GDM1 (cell line): Measurements from ENCODE around the gene MYBPH.

ENCODE experiments used
- DNase-seq: peaks from one replicate; lab custom pipeline; 2025; lab: John Stamatoyannopoulos, UW

Gene MYBPH

DNA sequence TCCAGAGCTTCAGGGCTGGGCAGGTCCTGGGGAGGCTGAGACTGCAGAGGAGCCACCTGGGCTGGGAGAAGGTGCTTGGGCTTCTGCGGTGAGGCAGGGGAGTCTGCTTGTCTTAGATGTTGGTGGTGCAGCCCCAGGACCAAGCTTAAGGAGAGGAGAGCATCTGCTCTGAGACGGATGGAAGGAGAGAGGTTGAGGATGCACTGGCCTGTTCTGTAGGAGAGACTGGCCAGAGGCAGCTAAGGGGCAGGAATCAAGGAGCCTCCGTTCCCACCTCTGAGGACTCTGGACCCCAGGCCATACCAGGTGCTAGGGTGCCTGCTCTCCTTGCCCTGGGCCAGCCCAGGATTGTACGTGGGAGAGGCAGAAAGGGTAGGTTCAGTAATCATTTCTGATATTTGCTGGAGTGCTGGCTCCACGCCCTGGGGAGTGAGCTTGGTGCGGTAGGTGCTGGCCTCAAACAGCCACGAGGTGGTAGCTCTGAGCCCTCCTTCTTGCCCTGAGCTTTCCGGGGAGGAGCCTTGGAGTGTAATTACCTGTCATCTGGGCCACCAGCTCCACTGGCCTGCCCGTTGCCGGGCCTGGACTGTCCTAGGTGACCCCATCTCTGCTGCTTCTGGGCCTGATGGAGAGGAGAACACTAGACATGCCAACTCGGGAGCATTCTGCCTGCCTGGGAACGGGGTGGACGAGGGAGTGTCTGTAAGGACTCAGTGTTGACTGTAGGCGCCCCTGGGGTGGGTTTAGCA, 9.3 kb downstream of the MYBPH start:
- no peak for DNase-seq

GRCh38 chr1:203165800-203166161, 9.8 kb downstream of the MYBPH start:
- DNase-seq: no peak

- no peak for DNase-seq
Observed at GRCh38 chr1:203165101-203165799, 10.4 kb downstream of the MYBPH start.

DNA sequence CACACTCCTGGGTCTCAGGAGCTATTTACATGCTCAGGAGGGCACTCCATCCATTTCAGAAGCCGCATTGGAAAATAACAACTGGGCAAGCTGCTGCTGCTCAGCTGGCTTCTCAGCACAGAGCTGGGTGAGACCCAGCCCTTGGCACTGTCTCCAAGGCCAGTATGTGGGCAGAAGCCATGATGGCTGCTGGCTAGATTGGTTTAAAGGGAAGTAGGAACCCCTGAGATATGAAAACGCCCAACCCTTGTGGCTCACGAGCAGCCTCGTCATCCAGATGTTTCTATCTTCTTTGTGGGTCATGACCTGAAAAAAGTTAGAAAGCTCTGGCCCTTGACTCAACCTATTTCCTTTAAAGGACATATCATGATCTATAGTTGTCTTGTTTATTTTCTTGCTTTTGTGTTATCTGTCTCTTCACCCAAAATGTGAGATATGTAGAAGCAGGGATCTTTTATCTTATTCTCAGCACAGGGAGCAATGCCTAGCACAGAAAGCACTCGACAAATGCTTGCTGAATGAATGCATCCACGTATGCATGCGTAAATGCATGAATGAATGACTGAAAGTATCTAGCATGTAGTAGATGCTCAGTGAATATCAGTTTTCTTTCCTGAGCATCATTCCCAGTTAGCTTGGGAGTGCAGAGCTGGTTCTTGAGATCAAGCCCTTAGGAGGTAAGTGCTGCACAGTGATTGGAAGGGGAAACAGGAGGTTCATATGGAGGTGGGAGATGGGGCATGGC, 11.6 kb downstream of the MYBPH start:
- DNase-seq: no peak

GRCh38 chr1:203162403-203162802, 13.2 kb downstream of the MYBPH start:
- no peak for DNase-seq

GRCh38 chr1:203161703-203162102, 13.9 kb downstream of the MYBPH start:
- no peak for DNase-seq

DNA sequence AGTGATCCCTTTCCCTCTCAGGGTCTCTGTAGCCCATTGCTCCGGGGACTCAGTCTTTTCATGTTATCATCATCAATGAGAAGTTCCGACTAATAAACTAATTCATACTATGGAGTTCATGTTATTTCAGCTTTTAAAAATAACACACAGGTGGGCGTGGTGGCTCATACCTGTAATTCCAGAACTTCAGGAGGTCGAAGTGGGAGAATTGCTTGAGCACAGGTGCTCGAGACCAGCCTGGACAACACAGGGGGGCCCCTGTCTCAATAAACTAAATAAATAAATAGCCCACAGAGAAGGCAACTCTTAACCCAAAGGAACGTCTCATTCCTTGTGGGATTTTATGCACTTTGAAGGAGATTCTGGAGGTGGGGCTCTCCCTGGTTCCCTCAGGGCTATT, 14.5 kb downstream of the MYBPH start:
- DNase-seq: no peak

GRCh38 chr1:203159844-203160243, 15.8 kb downstream of the MYBPH start:
- DNase-seq: no peak

DNA sequence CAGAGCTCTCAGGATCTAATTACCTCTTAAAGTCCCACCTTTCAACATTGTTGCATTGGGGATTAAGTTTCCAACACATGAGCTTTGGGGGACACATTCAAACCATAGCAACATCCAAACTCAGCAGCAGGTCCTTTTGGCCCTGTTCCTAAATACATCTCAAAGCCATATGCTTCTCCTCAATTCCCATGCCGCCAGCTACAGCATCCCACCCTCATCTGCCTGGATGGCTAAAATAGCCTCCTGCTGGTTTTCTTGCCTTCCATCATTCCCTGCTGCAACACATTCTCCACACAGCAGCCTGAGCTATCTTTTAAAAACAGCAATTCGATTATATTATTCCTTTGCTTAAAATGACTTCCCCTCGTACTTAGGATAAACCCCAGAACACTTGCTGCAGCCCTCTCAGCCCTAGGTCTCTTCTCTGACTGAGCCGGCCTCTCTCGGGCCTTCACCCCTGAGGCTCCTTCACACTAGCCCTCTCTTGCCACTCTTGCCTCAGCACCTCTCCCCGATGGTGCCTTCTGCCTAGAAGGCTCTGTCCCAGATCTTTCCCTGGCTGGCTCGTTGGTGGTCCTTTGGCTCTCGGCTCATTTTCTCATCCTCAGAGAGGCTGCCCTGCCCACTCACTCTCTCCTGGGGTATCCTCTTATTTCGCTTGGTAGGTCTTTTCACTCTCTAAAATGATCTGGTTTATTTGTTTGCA, 16.5 kb downstream of the MYBPH start:
- DNase-seq: no peak

DNA sequence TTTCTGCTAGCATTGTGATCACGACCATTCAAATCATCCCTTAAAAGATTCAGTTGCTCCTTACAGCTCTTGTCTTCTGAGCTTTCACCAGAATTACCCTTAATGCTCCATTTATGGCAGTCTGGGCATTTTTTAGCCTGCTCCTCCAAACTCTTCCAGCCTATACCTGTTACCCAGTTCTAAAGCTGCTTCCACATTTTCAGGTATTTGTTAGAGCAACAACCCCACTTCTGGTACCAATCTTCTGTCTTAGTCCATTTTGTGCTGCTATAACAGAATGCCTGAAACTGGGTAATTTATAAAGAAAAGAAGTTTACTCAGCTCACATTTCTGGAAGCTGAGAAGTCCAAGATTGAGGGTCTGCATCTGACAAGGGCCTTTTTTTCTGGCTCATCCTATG, 17.2 kb downstream of the MYBPH start:
- DNase-seq: no peak

- DNase-seq: no peak
Observed at GRCh38 chr1:203156280-203156679, 19.3 kb downstream of the MYBPH start.

GRCh38 chr1:203153989-203154821, 21.4 kb downstream of the MYBPH start:
- no peak for DNase-seq

DNA sequence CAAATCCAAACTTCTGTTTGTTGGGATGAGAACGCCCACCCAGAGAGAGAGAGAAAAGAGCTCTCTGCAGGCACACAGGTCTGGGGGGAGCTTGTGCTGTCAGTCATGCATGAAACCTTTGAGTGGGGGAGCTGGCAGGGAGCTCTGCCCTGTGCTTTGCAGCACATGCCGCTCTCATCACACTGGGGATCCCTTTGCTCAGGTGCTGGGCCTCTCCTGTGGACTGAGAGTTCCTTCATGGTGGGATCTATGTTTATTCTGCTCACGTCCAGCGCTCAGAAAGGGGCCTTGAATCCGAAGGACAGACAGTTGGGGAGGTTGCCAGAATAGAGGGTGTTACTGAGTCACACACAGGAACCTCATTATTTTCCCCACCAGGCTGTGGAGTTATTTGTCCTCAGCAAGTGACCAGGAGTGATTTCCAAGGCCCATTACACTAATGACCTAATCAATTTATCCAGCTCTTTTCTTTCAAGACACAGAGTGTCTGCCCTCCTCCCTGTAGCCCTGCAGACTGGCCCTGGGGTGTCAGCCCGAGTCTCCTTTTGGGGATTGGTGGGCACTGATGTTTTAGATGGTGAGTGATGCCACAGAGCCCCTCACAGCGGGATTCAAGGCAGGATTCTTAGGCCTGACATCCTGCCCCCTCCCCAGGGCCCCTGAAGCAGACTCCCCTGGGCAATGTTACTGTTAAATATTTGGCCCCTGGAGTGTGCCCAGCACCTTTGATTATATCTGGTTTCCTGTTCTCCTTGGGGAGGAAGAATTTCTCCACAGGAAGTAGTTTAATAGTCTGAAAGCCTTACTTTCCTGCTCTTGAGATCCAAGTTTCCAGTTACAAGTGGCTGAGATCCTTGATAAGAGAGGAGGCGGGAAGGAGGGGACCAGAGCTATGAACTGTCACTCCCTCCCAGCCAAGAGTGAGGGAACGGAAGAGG, 22.3 kb downstream of the MYBPH start:
- no peak for DNase-seq

DNA sequence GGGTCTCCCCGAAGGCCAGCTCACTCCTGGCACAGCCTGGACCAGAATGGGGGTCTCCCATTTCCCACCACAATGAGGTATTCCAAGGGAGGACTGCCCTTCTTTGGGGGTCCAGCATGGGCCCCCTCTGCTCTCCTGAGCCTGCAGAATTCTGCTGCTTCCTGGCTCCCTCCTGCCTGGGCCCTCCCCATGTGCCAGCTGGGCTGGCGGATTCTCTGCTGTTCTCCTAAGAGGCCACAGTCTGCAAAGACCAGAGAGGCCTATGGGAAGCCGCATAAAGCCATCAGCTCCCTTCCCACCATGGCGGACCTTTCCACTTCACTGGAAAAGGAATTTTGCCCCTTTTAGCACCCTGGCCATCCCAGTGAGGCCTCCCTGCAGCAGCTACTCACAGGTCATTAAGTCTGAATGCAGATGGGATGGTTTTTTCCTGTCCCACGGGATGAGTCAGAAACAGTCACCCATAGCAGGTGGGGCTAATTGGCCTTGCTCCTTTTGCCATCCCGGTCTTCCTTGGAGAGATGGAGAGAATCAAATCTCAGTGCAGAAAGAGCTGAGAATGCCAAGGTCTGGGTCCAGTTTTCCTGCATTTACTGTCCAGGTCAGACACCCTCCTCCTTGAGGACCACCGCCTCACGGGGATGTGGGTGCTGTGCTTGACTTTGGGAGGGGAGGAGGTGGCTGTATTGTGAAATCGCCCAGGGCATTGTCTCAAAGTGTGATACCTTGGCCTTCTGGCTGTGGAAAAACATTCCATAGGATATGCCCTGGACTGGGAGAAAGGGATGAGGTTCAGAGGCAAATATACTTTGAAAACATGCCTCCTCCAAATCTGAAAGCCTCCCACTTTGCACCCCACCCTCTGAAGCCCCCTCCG, 23.2 kb downstream of the MYBPH start:
- DNase-seq: no peak

- no peak for DNase-seq
Observed at GRCh38 chr1:203151362-203152157, 24.1 kb downstream of the MYBPH start.

- no peak for DNase-seq
Observed at GRCh38 chr1:203150511-203151297, 24.9 kb downstream of the MYBPH start.

- DNase-seq: no peak
Observed at GRCh38 chr1:203149188-203149840, 26.3 kb downstream of the MYBPH start.
